HG03039 (cell line): ENCODE data around the gene RGMA.

ENCODE experiments used
- ATAC-seq: cut with Tn5 transposase; IDR thresholded peaks from one replicate; pipeline ENCODE4 v1.9.1; 2021; ENCODE audit warnings: mild to moderate bottlenecking, moderate library complexity; ENCODE audit not compliant: unreplicated experiment

Gene RGMA

GRCh38 chr15:93093765-93094164 lies 4.8 kb upstream of the RGMA start:
- ATAC-seq = no peak

GRCh38 chr15:93091465-93091864 lies 2.5 kb upstream of the RGMA start:
- no peak for ATAC-seq

- no peak for ATAC-seq
Measured at GRCh38 chr15:93089727-93090305, 805 bp upstream of the RGMA start.

- no peak for ATAC-seq
Measured at GRCh38 chr15:93088200-93088980, 621 bp downstream of the RGMA start.

- no peak for ATAC-seq
Measured at GRCh38 chr15:93087825-93088199, 1.2 kb downstream of the RGMA start.

GRCh38 chr15:93086791-93087190 lies 2.2 kb downstream of the RGMA start:
- ATAC-seq = no peak

- no peak for ATAC-seq
Measured at GRCh38 chr15:93085692-93086091, 3.3 kb downstream of the RGMA start.

GRCh38 chr15:93082861-93083260 lies 6.2 kb downstream of the RGMA start:
- ATAC-seq = no peak

GRCh38 chr15:93081399-93081798 lies 7.6 kb downstream of the RGMA start:
- no peak for ATAC-seq

- no peak for ATAC-seq
Measured at GRCh38 chr15:93080451-93080850, 8.6 kb downstream of the RGMA start.

- no peak for ATAC-seq
Measured at GRCh38 chr15:93076875-93077274, 12.1 kb downstream of the RGMA start.

GRCh38 chr15:93076217-93076616 lies 12.8 kb downstream of the RGMA start:
- ATAC-seq = no peak

GRCh38 chr15:93074599-93074998 lies 14.4 kb downstream of the RGMA start:
- no peak for ATAC-seq

GRCh38 chr15:93073465-93073952 lies 15.5 kb downstream of the RGMA start:
- no peak for ATAC-seq

GRCh38 chr15:93072411-93073394 lies 16.3 kb downstream of the RGMA start:
- no peak for ATAC-seq

GRCh38 chr15:93072011-93072410 lies 17.0 kb downstream of the RGMA start:
- no peak for ATAC-seq

GRCh38 chr15:93071469-93071936 lies 17.5 kb downstream of the RGMA start:
- ATAC-seq = no peak

- no peak for ATAC-seq
Measured at GRCh38 chr15:93070551-93071296, 18.3 kb downstream of the RGMA start.

GRCh38 chr15:93070132-93070531 lies 18.9 kb downstream of the RGMA start:
- ATAC-seq = no peak

- no peak for ATAC-seq
Measured at GRCh38 chr15:93068581-93069199, 20.3 kb downstream of the RGMA start.
